ENCODE measurements around the gene STRIP2. TPM values are rescaled to one million over a fixed set of nuclear protein-coding genes. Genes with fewer than 3 reads are reported as not detected.
"Not testable (repeated sequence)": the region's sequence is repeated elsewhere in the genome, so short reads cannot be mapped to it uniquely, and the experiment has no call there.

STRIP2 gene
- total and polyA plus RNA-seq, 2 donors from 2014 or later: 0.88 to 9.0 TPM

DNA sequence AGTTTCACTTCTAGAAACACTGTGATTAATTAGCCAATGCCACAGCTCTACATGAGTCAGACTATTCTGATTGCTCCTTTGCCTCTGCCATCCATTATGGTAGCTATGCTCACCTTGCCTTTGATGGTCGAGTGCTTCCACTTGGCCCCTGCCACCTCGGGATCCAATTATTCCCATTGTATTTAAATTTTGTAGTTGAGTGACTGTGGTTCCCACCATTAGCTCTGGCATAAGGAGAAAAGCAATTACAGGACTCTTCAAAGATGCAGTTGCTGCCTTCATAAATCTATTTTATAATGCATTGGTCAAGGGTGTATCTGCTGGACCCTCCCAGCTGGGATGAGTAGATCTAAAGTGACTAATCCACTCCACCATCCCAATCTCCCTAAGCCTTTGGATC, 14.4 kb downstream of the STRIP2 start:
- H3K36me3 ChIP-seq (ENCODE audit: control insufficient read depth in 2 of 3, insufficient read depth in 3 of 3, low read length in 3 of 3); H3K9me3 ChIP-seq (ENCODE audit: control insufficient read depth in 2 of 3, insufficient read depth in 1 of 3, low read length in 3 of 3); intact Hi-C loops (cut with DNase I); FAIRE-seq; H3K27ac ChIP-seq (ENCODE audit: low read depth in 2 of 2, low read length in 2 of 2); H3K4me1 ChIP-seq (ENCODE audit: control insufficient read depth in 2 of 3, insufficient read depth in 2 of 3, low read depth in 1 of 3, low read length in 3 of 3); H3K4me3 ChIP-seq (ENCODE audit: low read length in 3 of 3); H3K27me3 ChIP-seq (ENCODE audit: control insufficient read depth, insufficient read depth, low read length); DNase-seq; H3K9ac ChIP-seq (ENCODE audit: low read length in 3 of 3): not testable (repeated sequence)

DNA sequence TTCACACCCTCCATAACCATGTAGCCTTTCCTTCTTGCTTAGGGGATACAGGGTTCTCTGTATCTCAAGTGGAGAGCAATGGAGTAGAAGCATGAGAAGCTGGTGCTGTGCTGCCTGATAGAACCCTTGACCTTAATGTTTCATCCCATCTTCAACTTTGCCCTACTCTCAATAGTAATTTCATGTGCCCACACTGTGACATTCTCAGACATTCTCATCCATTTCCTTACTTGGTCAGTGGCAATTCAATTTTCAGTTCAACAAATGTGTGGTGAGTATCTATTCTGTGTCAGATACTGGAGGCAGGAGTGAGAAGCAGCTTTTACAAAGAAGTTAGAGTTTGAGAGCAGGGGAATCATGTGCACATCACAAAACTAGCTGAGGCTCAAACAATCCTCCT, 16.1 kb downstream of the STRIP2 start:
- FAIRE-seq: no peak
- TF ChIP-seq, protein P1, sequence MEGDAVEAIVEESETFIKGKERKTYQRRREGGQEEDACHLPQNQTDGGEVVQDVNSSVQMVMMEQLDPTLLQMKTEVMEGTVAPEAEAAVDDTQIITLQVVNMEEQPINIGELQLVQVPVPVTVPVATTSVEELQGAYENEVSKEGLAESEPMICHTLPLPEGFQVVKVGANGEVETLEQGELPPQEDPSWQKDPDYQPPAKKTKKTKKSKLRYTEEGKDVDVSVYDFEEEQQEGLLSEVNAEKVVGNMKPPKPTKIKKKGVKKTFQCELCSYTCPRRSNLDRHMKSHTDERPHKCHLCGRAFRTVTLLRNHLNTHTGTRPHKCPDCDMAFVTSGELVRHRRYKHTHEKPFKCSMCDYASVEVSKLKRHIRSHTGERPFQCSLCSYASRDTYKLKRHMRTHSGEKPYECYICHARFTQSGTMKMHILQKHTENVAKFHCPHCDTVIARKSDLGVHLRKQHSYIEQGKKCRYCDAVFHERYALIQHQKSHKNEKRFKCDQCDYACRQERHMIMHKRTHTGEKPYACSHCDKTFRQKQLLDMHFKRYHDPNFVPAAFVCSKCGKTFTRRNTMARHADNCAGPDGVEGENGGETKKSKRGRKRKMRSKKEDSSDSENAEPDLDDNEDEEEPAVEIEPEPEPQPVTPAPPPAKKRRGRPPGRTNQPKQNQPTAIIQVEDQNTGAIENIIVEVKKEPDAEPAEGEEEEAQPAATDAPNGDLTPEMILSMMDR (IDR thresholded peaks at IDR 0.05; ENCODE audit: borderline replicate concordance, extremely low read depth, insufficient read depth): no peak
- no peak overlapping the region for H3K27ac ChIP-seq (ENCODE audit: low read depth in 2 of 2, low read length in 2 of 2)
- no peak for DNase-seq
- peaks cover 0 to 7% (median 0%) of the 10 kb centered on the region in 3 donors for H3K36me3 ChIP-seq (ENCODE audit: control insufficient read depth in 2 of 3, insufficient read depth in 3 of 3, low read length in 3 of 3)
- H3K4me3 ChIP-seq (ENCODE audit: low read length in 3 of 3): no peak overlapping the region
- H3K9me3 ChIP-seq (ENCODE audit: control insufficient read depth in 2 of 3, insufficient read depth in 1 of 3, low read length in 3 of 3): peaks cover 0 to 8% (median 0%) of the 10 kb centered on the region in 3 donors
- no peaks in the 10 kb centered on the region for H3K27me3 ChIP-seq (ENCODE audit: control insufficient read depth, insufficient read depth, low read length)
- intact Hi-C loops (cut with DNase I): no loop called here
- no peaks in the 10 kb centered on the region for H3K4me1 ChIP-seq (ENCODE audit: control insufficient read depth in 2 of 3, insufficient read depth in 2 of 3, low read depth in 1 of 3, low read length in 3 of 3)
- no peak overlapping the region for H3K9ac ChIP-seq (ENCODE audit: low read length in 3 of 3)

DNA sequence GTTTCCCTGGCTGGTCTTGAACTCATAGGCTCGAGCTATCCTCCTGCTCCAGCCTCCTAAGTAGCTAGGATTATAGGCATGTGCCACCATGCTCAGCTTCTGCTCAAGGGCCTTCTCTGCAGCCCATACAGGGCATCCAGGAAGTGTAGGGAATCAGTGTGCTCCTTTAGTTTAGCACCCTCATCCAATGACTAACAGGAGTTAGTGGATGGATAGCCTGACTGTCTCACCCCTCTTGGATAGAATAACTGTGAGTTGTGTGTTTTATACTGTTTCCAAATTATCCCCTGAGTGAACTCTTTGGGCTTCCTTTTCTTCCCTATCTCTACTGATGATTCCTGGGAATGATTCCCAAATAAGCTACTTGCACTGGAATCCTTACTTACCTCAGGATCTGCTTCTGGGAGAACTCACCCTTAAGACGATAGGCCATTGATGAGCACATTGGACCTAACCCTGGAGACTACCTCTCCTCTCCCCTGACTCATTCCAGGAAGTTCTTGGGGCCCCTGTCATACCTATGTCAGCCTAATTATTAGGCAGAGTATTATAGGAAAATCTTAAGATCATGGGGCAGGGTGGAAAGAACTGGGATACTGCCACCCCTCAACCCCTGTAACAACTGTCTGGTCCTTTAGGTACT, 18.5 kb downstream of the STRIP2 start:
- intact Hi-C loops (cut with DNase I): no loop called here
- H3K4me1 ChIP-seq (ENCODE audit: control insufficient read depth in 2 of 3, insufficient read depth in 2 of 3, low read depth in 1 of 3, low read length in 3 of 3): no peaks in the 10 kb centered on the region
- peaks cover 0 to 6% (median 0%) of the 10 kb centered on the region in 3 donors for H3K36me3 ChIP-seq (ENCODE audit: control insufficient read depth in 2 of 3, insufficient read depth in 3 of 3, low read length in 3 of 3)
- H3K27me3 ChIP-seq (ENCODE audit: control insufficient read depth, insufficient read depth, low read length): no peaks in the 10 kb centered on the region
- peaks cover 0 to 8% (median 0%) of the 10 kb centered on the region in 3 donors for H3K9me3 ChIP-seq (ENCODE audit: control insufficient read depth in 2 of 3, insufficient read depth in 1 of 3, low read length in 3 of 3)
- TF ChIP-seq, protein P1 (IDR thresholded peaks at IDR 0.05; ENCODE audit: borderline replicate concordance, extremely low read depth, insufficient read depth): no peak
- H3K4me3 ChIP-seq (ENCODE audit: low read length in 3 of 3): no peak overlapping the region
- no peak overlapping the region for H3K9ac ChIP-seq (ENCODE audit: low read length in 3 of 3)
- no peak for DNase-seq
- no peak overlapping the region for H3K27ac ChIP-seq (ENCODE audit: low read depth in 2 of 2, low read length in 2 of 2)
- FAIRE-seq: no peak

DNA sequence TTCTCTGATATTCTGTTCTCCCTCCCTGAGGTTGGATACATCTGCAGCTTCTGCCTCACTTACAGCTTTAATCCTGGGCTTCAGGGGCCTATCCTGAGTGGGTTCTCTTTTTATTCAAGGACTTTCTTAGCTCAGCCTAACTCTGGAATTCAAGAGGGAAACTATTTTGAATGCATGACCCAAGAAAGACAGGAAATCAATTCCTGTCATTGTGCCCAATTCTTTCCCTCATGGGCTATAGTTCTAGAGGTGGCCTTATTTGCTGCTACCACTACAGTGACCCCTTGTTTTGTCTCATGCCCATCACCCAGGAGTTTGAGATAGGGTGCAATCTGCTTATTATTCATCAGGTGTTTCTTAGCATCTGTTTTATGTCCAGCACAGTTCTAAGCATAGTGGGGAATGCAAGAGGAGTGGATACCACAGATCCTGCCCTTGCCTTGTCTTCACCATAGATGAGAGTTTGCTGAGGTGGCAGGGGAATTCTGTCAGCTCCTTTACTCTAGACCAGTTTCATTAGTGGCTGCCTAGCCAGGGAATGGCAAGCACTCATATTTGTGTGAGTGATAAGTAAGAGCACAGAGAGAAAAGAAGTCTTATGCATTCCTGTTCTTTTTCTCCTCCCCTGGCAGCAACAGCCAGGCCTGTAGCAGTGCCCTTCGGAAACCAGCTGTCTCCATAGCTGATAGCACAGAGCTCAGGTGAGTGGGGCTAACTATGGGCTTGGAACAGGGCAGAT, 19.4 kb downstream of the STRIP2 start:
- intact Hi-C loops (cut with DNase I): no loop called here

More for the DNA sequence above, 19.4 kb downstream of the STRIP2 start:
- Histone ChIP-seq H3K27me3 (ENCODE audit: control insufficient read depth, insufficient read depth, low read length) (no peaks in the 10 kb centered on the region), H3K4me1 (ENCODE audit: control insufficient read depth in 2 of 3, insufficient read depth in 2 of 3, low read depth in 1 of 3, low read length in 3 of 3) (no peaks in the 10 kb centered on the region), H3K36me3 (ENCODE audit: control insufficient read depth in 2 of 3, insufficient read depth in 3 of 3, low read length in 3 of 3) (peaks cover 0 to 7% (median 0%) of the 10 kb centered on the region in 3 donors), H3K9ac (ENCODE audit: low read length in 3 of 3) (no peak overlapping the region), H3K4me3 (ENCODE audit: low read length in 3 of 3) (no peak overlapping the region), H3K9me3 (ENCODE audit: control insufficient read depth in 2 of 3, insufficient read depth in 1 of 3, low read length in 3 of 3) (peaks cover 0 to 3% (median 0%) of the 10 kb centered on the region in 3 donors), H3K27ac (ENCODE audit: low read depth in 2 of 2, low read length in 2 of 2) (no peak overlapping the region)
- TF ChIP-seq, protein P1 (IDR thresholded peaks at IDR 0.05; ENCODE audit: borderline replicate concordance, extremely low read depth, insufficient read depth): no peak
- FAIRE-seq: no peak
- no peak for DNase-seq
